GM18907 (cell line): ENCODE results near the gene NOS2.
A peak's percentile ranks its signal among the peaks of the same experiment; 100 is the strongest.

Source experiments
- ATAC-seq: cut with Tn5 transposase; IDR thresholded peaks from one replicate; pipeline ENCODE4 v1.9.1; 2021; ENCODE audit warnings: mild to moderate bottlenecking, moderate library complexity; ENCODE audit not compliant: unreplicated experiment

Gene NOS2

DNA sequence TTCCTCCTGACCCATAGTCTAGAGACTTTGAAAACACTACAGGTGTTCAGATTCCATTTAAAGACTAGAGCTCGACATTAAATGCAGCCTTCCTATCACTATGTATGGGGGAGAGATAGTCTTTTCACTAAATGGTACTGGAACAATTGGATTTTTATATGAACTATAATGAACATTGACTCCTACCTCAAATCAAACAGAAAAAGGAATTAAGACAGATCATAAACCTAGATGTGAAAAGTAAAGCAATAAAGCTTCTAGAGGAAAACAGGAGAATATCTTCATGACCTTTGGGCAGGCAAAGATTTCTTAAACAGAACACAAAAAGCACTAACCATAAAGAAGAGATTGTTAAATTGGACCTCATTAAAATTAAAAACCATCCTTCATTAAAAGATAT lies 18.8 kb upstream of the NOS2 start:
- no peak for ATAC-seq

DNA sequence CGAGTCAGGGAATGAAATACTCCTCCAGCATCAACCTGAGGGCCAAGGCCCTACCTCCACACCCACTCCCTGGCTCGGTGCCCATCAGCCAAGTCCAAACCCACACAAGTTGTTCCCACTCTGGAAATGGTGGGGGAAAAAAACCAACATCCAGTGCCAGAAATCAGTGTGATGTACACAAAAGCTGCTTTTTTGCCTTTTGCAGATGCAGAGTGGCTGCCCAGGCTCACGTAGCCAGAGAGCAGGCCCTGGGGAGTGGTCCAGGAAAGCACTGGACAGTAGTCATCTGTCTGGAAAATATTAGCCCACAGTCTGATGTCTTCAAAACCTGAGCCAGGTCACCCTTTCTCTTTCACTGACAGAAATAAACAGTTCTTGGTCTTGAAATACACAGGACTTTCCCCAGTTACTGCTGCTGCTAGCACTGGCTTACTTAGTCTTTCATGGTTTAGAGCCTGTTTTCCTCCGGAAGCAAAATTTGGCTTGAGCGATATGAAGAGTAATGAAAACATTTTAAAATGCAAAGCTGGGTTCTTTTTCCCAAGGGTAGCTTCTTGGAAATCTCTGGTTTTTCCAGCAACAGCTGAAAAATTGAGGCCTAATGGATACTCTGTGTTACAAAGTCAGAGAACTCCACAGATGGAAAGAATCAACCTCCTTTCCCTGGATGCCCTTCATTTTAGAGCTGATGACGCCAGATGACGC lies 18.2 kb upstream of the NOS2 start:
- ATAC-seq: no peak

DNA sequence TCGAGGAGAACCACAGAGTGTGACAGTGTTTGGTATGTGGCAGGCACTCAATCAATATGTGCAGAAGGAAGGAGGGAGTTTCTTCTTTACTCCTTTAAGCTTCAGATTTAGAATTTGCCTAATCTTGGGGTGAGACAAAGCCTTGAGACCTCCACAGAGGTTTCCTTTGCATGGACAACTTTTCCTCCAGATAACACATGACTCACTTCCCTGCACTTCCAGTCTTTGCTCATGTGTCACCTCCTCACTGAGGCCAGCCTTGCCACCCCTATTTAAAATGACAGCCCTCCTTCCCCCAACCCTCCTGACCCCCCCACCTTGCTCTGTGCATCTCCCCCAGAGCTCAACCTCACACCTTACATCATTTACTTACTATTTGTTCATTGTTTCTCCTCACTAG lies 17.4 kb upstream of the NOS2 start:
- no peak for ATAC-seq

DNA sequence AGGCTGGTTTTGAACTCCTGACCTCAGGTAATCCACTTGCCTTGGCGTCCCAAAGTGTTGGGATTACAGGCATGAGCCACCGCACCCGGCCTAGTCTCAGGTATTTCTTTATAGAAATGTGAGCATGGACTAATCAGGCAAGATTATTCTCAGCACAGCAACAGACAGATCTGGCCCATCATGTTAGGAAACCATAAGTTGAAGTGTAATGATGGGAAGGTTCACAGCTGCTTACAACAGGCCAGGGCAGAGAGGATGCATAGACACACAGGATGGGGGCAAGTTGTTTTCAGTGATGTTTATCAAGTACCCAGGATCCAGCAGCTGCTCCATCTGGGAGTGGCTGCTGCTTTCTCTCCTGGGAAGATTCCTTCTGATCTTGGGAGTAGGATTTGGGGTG lies 16.6 kb upstream of the NOS2 start:
- ATAC-seq: no peak

DNA sequence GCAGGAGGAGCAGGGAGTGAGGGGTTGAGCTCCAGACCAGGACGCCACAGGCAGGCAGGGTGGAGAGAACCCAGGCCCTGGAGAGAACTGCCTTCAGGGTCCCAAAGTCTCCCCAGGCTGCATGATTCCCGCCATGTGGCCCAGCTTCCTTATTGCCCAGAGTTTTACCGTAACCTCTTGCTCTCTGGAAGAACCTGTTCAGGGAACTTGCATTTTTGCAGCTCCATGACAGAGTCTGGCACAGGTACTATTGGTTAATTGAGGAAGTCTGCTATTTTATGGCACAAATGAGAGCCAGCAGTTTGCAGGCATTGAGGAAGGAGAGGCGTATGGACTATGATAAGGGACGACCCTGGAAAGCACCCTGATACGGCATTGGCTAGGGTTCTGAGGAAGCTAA lies 11.6 kb upstream of the NOS2 start:
- no peak for ATAC-seq

DNA sequence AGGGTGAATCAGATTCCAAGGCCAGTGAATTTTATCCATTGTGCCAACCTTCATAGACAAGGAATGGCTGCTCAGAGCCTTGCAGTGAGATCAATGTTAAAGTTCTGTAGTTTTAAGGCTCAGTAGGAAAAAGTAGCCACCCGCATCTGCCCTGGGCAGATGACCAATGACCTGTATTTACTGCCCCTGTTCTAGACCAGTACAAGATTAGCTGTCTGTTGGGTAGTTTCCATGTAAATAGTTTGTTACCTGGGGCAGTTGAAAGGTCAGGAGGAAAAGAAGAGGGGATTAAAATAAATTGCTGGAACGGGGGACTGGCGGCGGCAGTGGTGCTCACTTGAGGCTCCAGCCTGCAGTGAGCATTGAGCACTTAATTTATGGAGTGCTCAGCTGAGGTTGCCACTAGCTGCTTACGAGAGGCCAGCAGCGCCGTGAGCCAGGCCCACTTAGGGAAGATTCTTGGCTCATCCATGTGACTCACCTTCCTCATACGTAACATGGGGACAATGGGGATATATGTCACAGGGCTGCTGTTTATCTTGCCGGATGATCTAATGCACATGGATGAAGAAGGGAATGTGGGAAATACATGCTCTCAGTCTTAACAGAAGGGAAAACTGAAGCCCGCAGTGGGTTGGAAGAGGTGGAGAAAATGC lies 10.7 kb upstream of the NOS2 start:
- no peak for ATAC-seq

DNA sequence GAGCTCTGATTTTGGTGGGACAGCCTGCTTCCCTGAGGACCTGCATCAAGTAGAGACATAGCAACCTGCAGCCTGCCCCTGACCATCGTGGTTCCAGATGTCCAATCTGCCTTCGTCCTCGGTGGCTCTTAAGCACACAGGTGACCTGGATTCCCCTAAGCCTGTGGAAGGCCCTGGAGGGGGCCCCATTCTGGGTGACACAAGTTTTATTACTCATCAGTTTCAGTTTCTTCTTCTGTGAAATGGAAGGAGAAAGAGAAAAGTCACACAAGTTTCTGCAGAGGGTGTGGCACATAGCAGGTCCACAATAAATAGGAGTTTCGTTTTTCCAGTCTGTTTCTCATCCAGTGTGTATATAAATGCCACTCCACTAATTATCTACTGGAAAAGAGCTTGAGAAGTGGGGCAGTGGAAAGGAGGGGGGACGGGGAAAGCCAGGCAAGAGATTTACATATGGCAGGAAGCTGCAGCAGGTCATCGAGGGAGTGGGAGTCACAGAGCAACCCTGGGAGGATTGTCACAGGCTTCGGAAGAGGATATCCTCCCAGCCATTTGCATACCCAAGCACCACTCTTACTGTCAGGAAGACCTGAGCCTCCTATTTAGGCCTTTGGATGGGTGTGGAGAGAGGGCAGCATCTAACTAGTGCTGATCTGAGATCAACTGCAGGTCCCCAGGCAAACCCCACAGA lies 10.0 kb upstream of the NOS2 start:
- peak; percentile 48 for ATAC-seq

DNA sequence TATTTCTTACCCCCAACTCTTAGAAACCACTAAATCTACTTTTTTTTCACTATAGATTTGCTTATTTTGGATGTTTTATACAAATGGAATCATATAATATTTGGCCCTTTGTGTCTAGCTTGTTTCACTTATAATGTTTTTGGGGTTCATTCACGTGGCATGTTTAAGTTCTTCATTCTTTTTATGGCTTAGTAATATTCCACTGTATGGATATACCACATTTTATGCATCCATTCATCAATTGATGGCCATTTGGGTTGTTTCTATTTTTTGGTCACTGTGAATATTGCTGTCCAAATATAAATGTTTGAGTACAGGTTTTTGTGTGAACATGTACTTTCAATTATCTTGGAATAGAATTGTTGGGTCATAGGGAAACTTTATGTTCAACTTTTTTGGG lies 9.2 kb upstream of the NOS2 start:
- no peak for ATAC-seq

DNA sequence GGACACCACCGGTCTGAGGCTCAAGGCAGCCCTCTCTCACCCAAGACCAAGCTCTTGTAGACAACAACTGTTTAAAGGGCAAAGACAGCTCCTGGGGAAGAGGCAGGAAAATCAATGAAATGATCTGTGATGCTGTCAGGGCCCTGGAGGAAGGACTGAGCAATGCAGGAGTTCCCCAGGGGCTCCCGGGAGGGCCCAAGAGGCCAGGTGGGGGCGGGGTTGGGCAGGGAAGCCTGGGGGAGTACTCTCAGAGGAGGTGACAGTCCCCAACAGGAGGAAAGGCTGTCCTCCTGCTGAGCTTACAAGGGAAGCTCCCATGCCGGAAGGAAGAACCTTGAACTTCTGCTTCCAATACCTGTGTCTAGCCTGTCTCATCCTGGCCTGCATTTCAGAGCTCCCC lies 8.3 kb upstream of the NOS2 start:
- ATAC-seq: peak; percentile 18

DNA sequence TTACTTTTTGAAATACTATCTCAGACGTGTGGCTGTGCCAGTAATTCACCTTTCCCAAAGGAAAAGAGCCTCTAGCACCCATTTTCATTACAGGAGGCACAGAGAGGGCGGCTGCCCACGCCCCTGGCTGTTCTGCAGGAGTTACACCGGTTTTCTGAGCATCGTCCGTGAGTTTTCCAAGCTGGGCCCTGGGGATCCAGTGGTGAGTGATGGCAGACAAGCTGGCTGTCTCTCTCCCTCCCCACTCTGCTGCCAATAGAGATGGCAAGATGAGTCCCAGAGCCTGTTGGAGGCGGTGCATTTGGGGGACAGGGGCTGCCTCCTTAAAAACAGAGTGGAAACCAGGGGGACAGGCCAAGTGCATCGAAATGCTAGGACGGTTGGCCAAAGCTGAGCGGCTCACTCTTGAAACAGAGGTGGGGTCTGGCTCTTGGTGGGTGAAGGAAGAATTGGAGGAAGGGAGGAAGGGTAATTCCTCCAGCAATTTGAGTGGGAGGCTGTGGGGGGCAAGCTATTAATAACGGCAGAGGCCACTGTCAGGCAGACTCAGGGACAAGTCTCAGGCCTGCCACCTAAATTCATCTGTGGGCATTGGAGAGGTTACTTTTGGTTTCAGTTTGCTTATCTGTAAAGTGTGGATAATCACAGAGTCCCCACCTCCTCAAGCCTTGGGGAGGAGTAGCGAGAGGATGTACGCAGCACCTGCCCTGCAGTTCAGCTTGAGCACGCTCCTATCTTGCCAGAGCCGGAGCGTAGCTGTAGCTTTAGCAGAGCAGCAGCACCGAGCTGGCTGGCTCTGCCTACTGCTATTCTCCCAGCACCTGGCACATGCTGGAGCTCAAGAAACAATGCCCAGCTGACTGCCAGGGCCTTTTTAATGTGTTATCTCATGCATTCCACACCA lies 7.5 kb upstream of the NOS2 start:
- peak; percentile 75 for ATAC-seq

DNA sequence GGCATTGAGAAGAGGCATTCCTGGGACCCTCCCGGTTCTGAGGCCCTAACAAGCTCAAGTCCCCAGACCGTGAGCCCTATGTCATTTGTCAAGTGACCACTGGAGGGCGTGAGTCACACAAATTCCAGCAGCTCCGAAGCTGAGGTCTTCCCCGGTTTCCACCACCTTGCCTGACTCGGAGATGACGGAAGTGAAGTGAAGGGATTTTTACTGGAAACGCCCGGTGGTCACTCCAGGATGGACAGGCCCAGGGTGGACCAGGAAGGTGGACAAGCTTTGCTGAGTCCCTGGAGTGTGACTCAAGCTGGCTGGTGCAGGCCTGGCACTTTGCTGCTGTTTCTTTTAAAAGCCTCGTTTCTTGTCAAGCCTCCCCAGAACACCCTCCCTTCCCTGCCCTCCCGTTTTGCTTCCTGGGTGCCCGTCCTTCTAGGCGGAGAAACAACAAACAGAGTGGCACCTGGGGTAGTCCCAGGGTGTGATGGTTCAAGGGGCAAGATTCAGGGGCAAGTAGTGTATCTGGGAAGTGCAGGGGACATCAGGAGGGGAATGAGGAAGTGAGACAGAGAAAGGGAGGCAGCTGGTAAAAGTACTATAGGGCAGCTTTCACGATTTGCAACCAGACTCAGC lies 5.3 kb upstream of the NOS2 start:
- peak; percentile 50 for ATAC-seq

DNA sequence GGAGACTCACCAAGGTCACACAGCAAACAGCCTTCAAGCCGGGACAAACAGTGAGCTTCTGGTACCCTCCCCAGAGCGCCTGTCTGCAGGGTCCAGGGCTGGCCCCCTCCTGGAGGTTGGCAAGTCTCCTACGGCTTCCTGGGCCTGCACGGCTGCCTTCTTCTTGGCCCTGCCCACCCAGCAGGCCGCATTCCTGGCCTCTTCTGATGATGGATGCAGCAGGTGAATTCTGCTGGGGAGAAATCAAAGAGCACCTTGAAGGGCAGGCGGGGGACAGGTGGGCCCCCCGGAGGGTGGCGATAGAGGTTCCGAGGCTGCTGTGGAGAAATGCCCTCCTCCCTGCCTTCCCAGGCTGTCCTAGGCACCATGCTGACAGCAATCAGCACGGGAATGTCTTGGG lies 3.8 kb upstream of the NOS2 start:
- ATAC-seq: no peak

DNA sequence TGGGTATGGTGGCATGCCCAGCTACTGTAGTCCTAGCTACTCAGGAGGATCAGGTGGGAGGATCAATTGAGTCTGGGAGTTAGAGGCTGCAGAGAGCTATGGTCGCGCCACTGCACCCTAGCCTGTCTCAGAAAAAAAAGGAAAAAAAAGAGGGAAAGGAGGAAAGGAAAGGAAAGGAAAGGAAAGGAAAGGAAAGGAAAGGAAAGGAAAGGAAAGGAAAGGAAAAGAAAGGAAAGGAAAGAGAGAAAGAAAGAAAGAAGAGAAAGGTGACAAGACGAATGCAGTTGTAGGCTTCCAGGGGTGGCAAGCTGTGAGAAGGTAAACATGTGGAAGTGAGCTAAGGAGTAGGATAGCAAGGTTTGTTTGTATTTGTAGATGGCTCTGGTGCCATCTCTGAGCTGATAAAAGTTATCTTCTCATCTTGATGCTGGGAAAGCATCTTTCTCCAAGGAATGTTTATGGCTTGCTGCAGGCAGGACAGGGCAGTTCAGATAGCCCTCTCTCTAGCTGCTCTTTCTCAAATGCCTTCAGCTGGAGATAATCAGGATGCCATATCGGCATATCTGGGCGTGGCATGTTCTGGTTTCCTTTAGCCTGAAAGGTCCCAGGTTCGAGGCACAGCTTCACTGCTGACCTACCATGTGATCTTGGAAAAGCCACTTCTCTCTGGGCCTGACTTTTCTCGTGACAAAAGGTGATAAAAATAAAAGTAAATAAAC lies 2.8 kb upstream of the NOS2 start:
- no peak for ATAC-seq

DNA sequence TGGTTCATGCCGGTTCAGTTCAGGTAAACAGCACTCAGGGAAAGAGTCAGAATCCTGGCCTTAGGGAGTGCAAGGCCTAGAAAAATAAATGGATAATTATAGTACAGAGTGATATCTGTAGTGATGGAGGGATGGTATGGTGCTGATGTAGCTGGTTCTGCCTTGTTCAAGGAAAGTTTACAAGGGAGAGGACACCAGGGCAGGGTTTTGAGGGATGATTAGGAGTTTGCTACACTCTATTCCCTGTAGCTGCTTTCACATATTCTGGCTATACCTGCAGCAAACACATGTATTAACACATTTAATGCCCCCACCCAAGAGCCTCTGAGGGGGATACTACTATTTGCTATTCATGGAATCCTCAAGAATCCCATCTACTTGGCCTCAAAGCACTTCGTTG lies 1.7 kb upstream of the NOS2 start:
- no peak for ATAC-seq

DNA sequence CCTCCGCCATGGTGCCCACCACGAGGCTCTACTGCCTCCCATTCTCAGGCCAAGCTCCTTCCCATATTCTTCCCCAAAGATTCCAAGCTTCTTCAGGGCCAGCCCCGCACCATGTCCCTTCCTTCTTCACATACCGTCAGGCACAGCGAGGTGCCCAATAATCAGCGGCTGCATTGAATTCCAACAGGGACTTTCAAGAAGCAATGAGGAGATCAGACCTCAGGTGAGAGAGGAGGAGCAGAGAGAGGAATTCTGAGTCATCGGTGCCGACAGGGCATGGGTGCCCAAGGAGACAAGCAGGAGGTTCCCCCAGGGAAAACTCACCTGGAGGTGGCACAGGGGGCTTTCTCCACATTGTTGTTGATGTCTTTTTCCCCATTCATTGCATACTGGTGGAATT lies 2.0 kb downstream of the NOS2 start:
- no peak for ATAC-seq

DNA sequence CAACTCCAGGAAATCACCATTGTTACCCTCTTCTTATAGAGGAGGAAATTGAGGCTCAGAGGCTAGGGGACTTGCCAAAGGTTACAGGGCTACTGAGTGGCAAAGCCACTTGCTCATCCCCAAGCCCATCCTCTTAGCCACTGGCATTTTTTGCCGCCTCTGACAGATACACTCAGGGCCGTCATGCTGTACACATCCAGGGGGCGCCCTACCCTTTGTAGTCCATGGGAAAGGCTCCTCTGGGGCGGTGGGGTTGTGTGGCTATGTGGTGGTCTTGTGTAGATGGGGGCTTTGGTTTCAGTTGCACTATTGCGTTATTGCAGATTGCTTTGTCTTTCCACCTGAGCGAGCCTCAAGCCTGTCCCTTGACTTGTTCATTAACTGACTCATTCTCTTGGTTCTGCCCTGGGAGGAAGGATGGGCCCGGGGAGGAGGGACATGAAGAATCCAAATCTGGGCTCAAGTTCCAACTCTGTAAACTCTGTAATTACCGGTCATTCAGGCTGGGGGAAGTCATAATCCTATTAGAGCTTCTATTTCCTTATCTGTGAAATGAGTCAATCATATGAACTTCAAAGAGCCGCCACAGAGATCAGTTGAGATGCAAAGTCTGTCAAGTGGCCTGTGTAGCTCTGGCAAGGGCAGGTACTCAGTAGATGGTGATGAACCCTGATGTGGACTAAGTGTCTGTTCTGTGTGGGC lies 2.8 kb downstream of the NOS2 start:
- no peak for ATAC-seq

DNA sequence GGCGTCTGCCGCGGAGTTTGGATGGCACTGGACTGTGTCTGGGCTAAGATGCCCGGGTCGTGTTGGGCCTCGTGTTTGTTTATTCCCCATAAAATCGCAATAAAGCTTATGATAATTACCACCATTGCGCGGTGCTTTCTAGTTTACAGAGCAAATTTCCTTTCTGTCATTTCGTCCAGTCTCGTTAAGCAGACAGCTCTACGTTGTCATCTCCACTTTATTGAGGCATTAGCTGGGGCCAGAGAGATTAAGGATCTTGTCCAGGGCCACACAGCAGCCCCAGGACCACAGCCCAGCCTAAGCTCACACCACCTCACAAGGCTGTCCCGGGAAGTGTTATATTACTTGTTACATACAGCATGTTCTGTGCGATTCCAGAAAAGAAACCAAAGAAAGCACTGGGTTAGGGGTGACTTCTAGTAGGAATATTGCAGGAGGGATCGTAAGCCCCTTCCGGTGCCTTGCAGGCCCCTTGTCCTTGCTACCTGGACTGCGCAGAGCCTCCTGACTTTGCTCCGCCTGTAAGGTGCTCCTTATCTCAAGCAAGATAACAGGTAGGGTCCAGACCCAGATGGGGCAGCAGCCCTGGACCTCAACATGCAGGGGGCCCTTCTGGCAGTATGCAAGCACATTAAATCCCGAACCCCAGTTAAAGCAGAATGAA lies 6.3 kb downstream of the NOS2 start:
- no peak for ATAC-seq

DNA sequence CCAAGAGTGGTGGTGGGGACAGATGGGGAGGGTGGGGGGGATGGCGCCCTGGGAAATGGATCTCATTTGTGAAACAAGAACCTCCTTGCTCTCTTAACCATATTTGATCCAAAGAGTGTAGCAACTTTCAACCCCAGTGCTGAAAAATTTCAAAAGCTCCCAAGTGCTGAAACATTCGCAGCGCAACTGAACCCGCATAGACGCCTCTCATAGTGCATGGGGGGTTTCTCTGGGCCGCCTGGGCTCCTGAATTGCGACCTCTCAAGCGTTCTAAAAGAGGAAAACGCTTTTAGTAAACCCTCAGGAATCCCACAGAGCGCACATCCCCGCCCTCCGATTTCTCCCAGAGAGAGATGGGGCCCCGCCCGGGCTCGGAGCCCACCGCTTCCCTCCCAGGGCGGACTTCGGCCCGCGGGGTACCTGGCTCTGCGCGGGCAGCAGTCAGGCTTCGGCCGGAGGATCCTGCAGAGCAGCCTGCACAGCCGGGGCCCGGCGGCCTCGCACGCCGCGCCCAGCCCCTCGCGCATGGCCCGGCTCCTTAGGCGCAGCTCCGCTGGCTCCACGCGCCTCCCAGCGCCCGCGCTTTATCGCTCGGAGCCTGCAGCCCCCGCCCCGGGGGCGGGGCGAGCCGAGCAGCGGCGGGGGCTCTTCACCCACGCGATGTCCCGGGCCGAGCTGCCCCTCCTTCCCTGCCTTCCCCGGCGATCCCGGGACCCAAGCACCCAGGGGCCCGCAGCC lies 7.0 kb downstream of the NOS2 start:
- ATAC-seq: no peak
